Measurements from ENCODE around the gene KLHL18. TPM values are rescaled to one million over a fixed set of nuclear protein-coding genes. Genes with fewer than 3 reads are reported as not detected.
A peak's percentile ranks its signal among the peaks of the same experiment; 100 is the strongest.

The KLHL18 gene
- total RNA-seq, 1 donor: 22.9 TPM

DNA sequence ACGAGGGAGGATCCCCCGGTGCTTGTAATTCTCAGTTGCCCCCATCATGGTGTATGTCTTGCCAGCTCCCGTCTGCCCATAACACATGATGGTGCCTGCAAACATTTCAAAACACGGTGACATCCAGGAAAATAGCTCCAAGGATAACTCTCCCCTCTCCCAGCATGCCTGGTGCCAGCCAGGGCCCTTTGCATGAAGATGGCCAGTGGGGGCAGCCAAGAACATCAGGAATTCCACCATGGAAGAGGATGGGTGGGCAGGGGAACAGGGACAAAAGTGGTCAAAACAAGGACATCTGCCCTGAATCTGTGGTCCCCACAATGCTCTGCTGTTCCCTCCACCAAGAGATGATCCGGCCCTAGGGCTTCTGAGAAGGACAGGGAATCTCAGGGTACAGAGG lies 9.2 kb upstream of the KLHL18 start:
- no peak for DNase-seq (ENCODE audit: low read depth)
- TF ChIP-seq, protein P1, sequence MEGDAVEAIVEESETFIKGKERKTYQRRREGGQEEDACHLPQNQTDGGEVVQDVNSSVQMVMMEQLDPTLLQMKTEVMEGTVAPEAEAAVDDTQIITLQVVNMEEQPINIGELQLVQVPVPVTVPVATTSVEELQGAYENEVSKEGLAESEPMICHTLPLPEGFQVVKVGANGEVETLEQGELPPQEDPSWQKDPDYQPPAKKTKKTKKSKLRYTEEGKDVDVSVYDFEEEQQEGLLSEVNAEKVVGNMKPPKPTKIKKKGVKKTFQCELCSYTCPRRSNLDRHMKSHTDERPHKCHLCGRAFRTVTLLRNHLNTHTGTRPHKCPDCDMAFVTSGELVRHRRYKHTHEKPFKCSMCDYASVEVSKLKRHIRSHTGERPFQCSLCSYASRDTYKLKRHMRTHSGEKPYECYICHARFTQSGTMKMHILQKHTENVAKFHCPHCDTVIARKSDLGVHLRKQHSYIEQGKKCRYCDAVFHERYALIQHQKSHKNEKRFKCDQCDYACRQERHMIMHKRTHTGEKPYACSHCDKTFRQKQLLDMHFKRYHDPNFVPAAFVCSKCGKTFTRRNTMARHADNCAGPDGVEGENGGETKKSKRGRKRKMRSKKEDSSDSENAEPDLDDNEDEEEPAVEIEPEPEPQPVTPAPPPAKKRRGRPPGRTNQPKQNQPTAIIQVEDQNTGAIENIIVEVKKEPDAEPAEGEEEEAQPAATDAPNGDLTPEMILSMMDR (IDR thresholded peaks at IDR 0.05; ENCODE audit: insufficient read depth, low read depth, low read length): no peak
- H3K4me3 ChIP-seq (ENCODE audit: low read depth, low read length): no peak overlapping the region

DNA sequence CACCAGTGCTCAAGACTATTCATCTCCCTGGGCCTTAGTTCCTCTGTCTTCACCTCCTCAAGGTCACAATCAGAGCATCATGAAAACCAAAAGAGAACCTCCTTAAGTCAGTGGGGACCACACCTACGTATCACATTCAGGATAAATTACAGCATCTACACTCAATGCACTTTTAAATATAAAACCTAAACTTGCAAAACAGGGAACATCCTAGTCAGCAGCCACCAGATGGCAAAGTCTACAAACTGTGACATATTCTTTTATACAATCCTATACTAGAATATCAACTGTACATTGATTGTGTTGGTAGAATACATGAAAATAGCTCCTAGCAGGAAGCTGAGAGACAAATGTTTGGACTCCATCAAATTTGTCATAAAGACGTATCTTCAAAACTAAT lies 8.1 kb upstream of the KLHL18 start:
- TF ChIP-seq, protein P1 (IDR thresholded peaks at IDR 0.05; ENCODE audit: insufficient read depth, low read depth, low read length): no peak
- H3K4me3 ChIP-seq (ENCODE audit: low read depth, low read length): no peak overlapping the region
- DNase-seq (ENCODE audit: low read depth): no peak

DNA sequence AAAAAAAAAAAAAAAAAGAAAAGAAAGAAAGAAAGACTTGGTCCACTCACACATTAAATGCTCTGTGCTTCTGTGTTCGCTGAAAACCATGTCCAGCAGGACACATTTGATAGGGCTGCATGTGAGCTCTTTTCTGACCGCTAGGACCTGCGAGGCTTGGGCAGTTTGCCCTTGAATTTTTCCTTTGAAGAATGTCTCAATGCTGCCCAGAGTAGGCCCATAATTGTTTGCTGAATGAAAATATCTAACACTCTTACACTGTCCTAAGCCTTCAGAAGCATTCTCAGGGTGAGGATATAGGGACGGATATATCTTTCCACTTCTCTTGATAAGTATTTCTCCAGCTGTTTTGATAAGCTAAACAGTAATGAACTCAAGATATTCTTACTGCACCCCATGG lies 6.2 kb upstream of the KLHL18 start:
- TF ChIP-seq, protein P1 (IDR thresholded peaks at IDR 0.05; ENCODE audit: insufficient read depth, low read depth, low read length): no peak
- no peak overlapping the region for H3K4me3 ChIP-seq (ENCODE audit: low read depth, low read length)
- DNase-seq (ENCODE audit: low read depth): no peak

DNA sequence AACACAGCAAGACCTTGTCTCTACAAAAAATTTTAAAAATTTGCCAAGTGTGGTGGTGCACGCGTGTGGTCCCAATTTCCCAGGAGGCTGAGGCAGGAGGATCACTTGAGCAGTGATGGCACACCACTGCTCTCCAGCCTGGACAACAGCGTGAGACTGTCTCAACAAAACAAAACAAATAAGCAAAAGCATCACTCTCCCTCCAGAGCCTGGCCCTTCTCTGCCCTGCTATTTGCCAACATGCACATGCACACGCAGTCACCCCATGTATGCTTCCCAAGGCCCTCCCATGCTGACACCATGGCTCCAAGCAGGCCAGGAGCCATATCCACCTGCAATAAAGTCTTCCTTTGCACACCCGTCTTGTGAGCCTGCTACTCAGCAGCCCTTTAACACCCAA lies 2.2 kb upstream of the KLHL18 start:
- TF ChIP-seq, protein P1 (IDR thresholded peaks at IDR 0.05; ENCODE audit: insufficient read depth, low read depth, low read length): no peak
- no peak overlapping the region for H3K4me3 ChIP-seq (ENCODE audit: low read depth, low read length)
- no peak for DNase-seq (ENCODE audit: low read depth)

DNA sequence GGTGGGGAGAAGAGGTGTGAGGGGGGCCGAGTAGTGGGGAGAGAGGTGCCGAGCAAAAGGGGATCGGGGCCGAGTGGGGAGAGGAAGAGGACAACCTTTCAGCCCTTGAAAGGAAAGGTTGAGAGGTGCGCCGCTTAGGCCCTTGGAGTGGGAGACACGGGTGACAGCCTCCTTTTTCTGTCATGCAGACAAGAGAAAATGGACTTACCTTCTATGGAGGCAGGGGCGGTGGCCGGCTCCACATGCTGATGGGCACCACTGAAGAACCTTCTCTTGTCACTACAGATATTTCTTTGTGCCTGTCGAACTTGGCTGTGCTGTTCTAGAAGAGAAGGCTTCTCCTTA lies 421 bp downstream of the KLHL18 start:
- peak overlapping the region; percentile 95 for H3K4me3 ChIP-seq (ENCODE audit: low read depth, low read length)
- TF ChIP-seq, protein P1 (IDR thresholded peaks at IDR 0.05; ENCODE audit: insufficient read depth, low read depth, low read length): no peak
- DNase-seq (ENCODE audit: low read depth): peak; percentile 28

DNA sequence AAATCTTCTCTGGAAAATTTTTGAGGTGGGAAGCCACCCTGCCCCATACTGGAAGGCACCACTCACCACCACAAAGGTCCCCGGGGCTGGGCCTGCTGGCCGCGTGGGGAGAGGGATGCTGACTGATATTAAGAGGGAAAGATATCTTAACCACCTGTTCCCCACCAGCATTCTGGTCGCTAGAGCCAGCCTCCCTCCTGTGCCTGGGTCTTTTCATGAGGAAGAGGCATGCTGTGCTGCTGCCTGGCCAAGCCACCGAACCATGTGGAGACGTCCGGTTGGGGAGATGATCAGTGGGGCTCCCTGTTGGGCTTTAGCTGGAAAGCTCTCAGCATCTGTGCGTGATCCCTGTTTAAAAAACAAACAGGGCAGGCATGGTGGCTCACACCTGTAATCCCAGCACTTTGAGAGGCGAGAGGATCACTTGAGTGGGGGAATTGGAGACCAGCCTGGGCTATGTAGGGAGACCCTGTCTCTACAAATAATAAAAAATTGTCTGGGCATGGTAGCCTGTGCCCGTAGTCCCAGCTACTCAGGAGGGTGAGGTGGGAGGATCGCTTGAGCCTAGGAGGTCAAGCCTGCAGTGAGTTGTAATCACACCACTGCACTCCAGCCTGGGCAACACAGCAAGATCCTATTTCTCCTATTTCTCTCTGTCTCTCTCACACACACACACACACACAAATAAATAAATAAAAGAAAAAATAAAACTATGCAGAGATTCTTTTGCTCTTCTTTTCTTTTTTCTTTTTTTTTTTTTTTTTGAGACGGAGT lies 1.0 kb downstream of the KLHL18 start:
- TF ChIP-seq, protein P1 (IDR thresholded peaks at IDR 0.05; ENCODE audit: insufficient read depth, low read depth, low read length): no peak
- DNase-seq (ENCODE audit: low read depth): no peak
- peak overlapping the region; percentile 95 for H3K4me3 ChIP-seq (ENCODE audit: low read depth, low read length)

Measured in fibroblast of villous mesenchyme (primary cell).